Mesothelial cell of epicardium (in vitro differentiated cells): ENCODE results near the gene UBQLNL. TPM values are rescaled to one million over a fixed set of nuclear protein-coding genes. Genes with fewer than 3 reads are reported as not detected.

Experiments
- DNase-seq, 2 experiments: peaks; one replicate each; pipeline ENCODE4 v3.0.0; 2021; ENCODE audit warnings: low spot score in 2 of 2; ENCODE audit not compliant: unreplicated experiment in 2 of 2
- H3K27ac Mint-ChIP-seq: 2 replicates; pipeline ENCODE4 v1.8.0; 2021; ENCODE audit warnings: mixed read lengths
- H3K27me3 Mint-ChIP-seq: 2 replicates; pipeline ENCODE4 v1.8.0; 2021; ENCODE audit warnings: low read depth, mixed read lengths
- H3K36me3 Mint-ChIP-seq: 2 replicates; pipeline ENCODE4 v1.8.0; 2021; ENCODE audit warnings: mixed read lengths
- H3K4me1 Mint-ChIP-seq: 2 replicates; pipeline ENCODE4 v1.8.0; 2021; ENCODE audit warnings: mixed read lengths
- H3K4me3 Mint-ChIP-seq: 2 replicates; pipeline ENCODE4 v1.8.0; 2021; ENCODE audit warnings: mild to moderate bottlenecking, moderate library complexity, mixed read lengths
- H3K9me3 Mint-ChIP-seq: 2 replicates; pipeline ENCODE4 v1.8.0; 2021; ENCODE audit warnings: mixed read lengths
- total RNA-seq: library from RNA; stranded (reverse); gene quantifications from 3 replicates; pipeline ENCODE4 v1.2.1, GENCODE V29; 2021
- TF ChIP-seq, protein P1 (sequence below): fragments of 200-600 bp; sonication (generic); IDR thresholded peaks from one replicate; pipeline ENCODE4 v1.5.0; 2021; ENCODE audit warnings: antibody characterized with exemption; ENCODE audit not compliant: unreplicated experiment

The UBQLNL gene
- total RNA-seq, 1 donor from 2014 or later: 2.0 TPM

GRCh38 chr11:5486003-5486402 lies 30.5 kb downstream of the UBQLNL start:
- H3K36me3 Mint-ChIP-seq: no peaks in the 10 kb centered on the region
- TF ChIP-seq, protein P1, sequence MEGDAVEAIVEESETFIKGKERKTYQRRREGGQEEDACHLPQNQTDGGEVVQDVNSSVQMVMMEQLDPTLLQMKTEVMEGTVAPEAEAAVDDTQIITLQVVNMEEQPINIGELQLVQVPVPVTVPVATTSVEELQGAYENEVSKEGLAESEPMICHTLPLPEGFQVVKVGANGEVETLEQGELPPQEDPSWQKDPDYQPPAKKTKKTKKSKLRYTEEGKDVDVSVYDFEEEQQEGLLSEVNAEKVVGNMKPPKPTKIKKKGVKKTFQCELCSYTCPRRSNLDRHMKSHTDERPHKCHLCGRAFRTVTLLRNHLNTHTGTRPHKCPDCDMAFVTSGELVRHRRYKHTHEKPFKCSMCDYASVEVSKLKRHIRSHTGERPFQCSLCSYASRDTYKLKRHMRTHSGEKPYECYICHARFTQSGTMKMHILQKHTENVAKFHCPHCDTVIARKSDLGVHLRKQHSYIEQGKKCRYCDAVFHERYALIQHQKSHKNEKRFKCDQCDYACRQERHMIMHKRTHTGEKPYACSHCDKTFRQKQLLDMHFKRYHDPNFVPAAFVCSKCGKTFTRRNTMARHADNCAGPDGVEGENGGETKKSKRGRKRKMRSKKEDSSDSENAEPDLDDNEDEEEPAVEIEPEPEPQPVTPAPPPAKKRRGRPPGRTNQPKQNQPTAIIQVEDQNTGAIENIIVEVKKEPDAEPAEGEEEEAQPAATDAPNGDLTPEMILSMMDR: no peak
- no peaks in the 10 kb centered on the region for H3K9me3 Mint-ChIP-seq
- no peak overlapping the region for H3K27ac Mint-ChIP-seq
- H3K27me3 Mint-ChIP-seq: peaks cover 5% of the 10 kb centered on the region
- H3K4me1 Mint-ChIP-seq: no peaks in the 10 kb centered on the region
- no peak for DNase-seq
- no peak overlapping the region for H3K4me3 Mint-ChIP-seq

GRCh38 chr11:5476186-5476819 lies 40.2 kb downstream of the UBQLNL start:
- Mint-ChIP-seq H3K27me3 (peaks cover 26% of the 10 kb centered on the region), H3K27ac (no peak overlapping the region), H3K36me3 (no peaks in the 10 kb centered on the region), H3K9me3 (no peaks in the 10 kb centered on the region), H3K4me3 (no peak overlapping the region), H3K4me1 (no peaks in the 10 kb centered on the region)
- TF ChIP-seq, protein P1: peak; percentile 78
- DNase-seq: no peak

DNA sequence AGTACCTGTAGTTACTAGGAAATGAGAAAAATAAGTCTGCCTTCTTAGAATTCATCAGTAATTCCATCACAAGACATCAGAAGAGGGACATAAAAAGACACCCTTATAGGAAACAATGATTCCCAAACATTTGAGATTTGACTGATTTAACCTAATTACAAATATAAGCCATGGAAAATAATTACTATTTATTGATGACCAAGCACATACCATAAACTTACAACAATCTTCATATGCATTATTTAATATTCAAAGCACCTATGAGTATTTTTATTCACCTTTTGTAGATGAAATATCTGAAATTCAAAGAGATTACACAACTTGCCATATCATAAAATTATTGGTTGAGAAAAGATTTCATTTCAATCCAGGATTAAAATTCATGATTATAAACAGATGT lies 42.6 kb downstream of the UBQLNL start:
- Mint-ChIP-seq H3K4me1 (no peaks in the 10 kb centered on the region), H3K9me3 (no peaks in the 10 kb centered on the region), H3K36me3 (no peaks in the 10 kb centered on the region), H3K27me3 (peaks cover 36% of the 10 kb centered on the region), H3K4me3 (no peak overlapping the region), H3K27ac (no peak overlapping the region)
- TF ChIP-seq, protein P1: no peak
- no peak for DNase-seq

DNA sequence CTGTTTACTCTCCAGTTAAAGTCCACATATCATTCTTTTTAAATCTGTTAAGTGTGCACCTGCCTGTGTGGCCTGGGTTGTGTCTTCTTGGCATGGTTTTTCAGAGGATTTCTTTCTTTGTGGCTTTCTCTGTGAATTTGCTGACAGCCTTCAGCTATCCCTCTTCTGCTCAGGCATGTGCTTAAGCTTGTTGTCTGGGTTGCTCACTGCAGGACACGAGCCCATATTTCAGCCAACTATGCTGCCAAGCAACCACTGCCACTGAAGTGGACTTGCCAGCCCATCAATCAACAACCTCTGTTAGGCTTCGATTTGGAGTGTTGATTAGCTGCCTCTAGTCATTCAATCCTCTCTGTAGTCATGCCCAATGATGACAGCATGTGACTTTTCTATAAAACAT lies 49.0 kb downstream of the UBQLNL start:
- H3K4me3 Mint-ChIP-seq: no peak overlapping the region
- no peaks in the 10 kb centered on the region for H3K4me1 Mint-ChIP-seq
- TF ChIP-seq, protein P1: no peak
- H3K27me3 Mint-ChIP-seq: peaks cover 21% of the 10 kb centered on the region
- H3K27ac Mint-ChIP-seq: no peak overlapping the region
- DNase-seq: no peak
- H3K9me3 Mint-ChIP-seq: no peaks in the 10 kb centered on the region
- H3K36me3 Mint-ChIP-seq: no peaks in the 10 kb centered on the region

Other genes with a start within 250 kb of the UBQLNL start
- gene HBE1, start 246.8 kb downstream of the UBQLNL start, total RNA-seq: 0.29 to 0.41 TPM (median 0.34 TPM) in 3 replicates
- 0.25 to 0.65 TPM (median 0.47 TPM) in 3 replicates for gene OR51B4, start 214.8 kb downstream of the UBQLNL start, total RNA-seq
- gene OR51B2, start 192.4 kb downstream of the UBQLNL start, total RNA-seq: 0.41 to 0.56 TPM in 2 of 3 replicates, not detected in the other
- 0.89 to 1.2 TPM (median 1.1 TPM) in 3 replicates for gene OR51B5, start 173.2 kb downstream of the UBQLNL start, total RNA-seq
- gene OR51B6, start 165.2 kb downstream of the UBQLNL start, total RNA-seq: not detected in 3 replicates
- not detected in 3 replicates for gene OR51M1, start 132.9 kb downstream of the UBQLNL start, total RNA-seq
- not detected in 3 replicates for gene OR51Q1, start 94.6 kb downstream of the UBQLNL start, total RNA-seq
- 0.50 to 0.93 TPM (median 0.63 TPM) in 3 replicates for gene OR51I1, start 75.2 kb downstream of the UBQLNL start, total RNA-seq
- gene OR51I2, start 67.4 kb downstream of the UBQLNL start, total RNA-seq: not detected in 3 replicates
- not detected in 3 replicates for gene OR52D1, start 28.0 kb downstream of the UBQLNL start, total RNA-seq
- 0.63 to 1.2 TPM (median 0.71 TPM) in 3 replicates for gene UBQLN3, start 6.7 kb downstream of the UBQLNL start, total RNA-seq
- 0.73 to 1.6 TPM (median 1.3 TPM) in 3 replicates for gene OR52H1, start 31.8 kb upstream of the UBQLNL start, total RNA-seq
- not detected in 3 replicates for gene OR52B6, start 64.2 kb upstream of the UBQLNL start, total RNA-seq
- gene TRIM6, start 79.9 kb upstream of the UBQLNL start, total RNA-seq: 13.4 to 14.6 TPM (median 14.0 TPM) in 3 replicates
- 5.0 to 7.1 TPM (median 5.1 TPM) in 3 replicates for gene TRIM34, start 108.3 kb upstream of the UBQLNL start, total RNA-seq
- gene TRIM5, start 168.4 kb upstream of the UBQLNL start, total RNA-seq: 67.0 to 74.0 TPM (median 68.5 TPM) in 3 replicates
- gene TRIM22, start 173.1 kb upstream of the UBQLNL start, total RNA-seq: 45.8 to 52.1 TPM (median 50.9 TPM) in 3 replicates
- 0.11 TPM in 1 of 3 replicates, not detected in the others for gene OR56B1, start 219.7 kb upstream of the UBQLNL start, total RNA-seq
- 0.18 TPM in 1 of 3 replicates, not detected in the others for gene OR52N4, start 237.5 kb upstream of the UBQLNL start, total RNA-seq